Prostate gland (tissue), 2 donors: Measurements from ENCODE around the gene JARID2.

Experiments
- CTCF ChIP-seq, 4 experiments: fragments of 200-600 bp in 2 of 4; fragments of 450-650 bp in 2 of 4; sonication (generic) in 2 of 4; IDR thresholded peaks; 1 replicate in 3 of 4; 2 replicates in 1 of 4; pipeline ENCODE4 v1.5.1; 2016 to 2019; ENCODE audit warnings: antibody characterized with exemption in 4 of 4, mild to moderate bottlenecking in 2 of 4, moderate library complexity in 2 of 4
- POLR2AphosphoS5 ChIP-seq: sonication (generic); formaldehyde crosslinking; IDR thresholded peaks from one replicate; pipeline ENCODE4 v1.6.1; 2017; ENCODE audit warnings: antibody characterized with exemption

- TF ChIP-seq CTCF (IDR thresholded peaks at IDR 0.05) (no peak), POLR2AphosphoS5 (no peak)
These were observed 53.7 kb downstream of the JARID2 start for GRCh38 chr6:15299430-15300131.
